Hepatocyte (in vitro differentiated cells): ENCODE measurements around the gene AEBP1. TPM values are rescaled to one million over a fixed set of nuclear protein-coding genes. Genes with fewer than 3 reads are reported as not detected.

Experiments
- DNase-seq: peaks from one replicate; pipeline ENCODE4 v3.0.0-alpha.2; 2016; ENCODE audit warnings: low spot score
- H2AFZ ChIP-seq: fragments of 200-600 bp; sonication (generic); 2 replicates; pipeline ENCODE4 v1.6.0; 2016; ENCODE audit warnings: antibody characterized with exemption, mild to moderate bottlenecking
- H3K27ac ChIP-seq: fragments of 200-600 bp; sonication (generic); 2 replicates; pipeline ENCODE4 v1.5.1; 2016; ENCODE audit warnings: mild to moderate bottlenecking
- H3K27me3 ChIP-seq: fragments of 200-600 bp; sonication (generic); 2 replicates; pipeline ENCODE4 v1.6.1; 2016
- H3K36me3 ChIP-seq: fragments of 200-600 bp; sonication (generic); replicated peaks from 2 replicates; pipeline ENCODE4 v1.5.1; 2016; ENCODE audit warnings: low read depth; ENCODE audit not compliant: insufficient read depth
- H3K4me1 ChIP-seq: fragments of 200-600 bp; sonication (generic); 2 replicates; pipeline ENCODE4 v1.5.1; 2016; ENCODE audit warnings: mild to moderate bottlenecking, moderate library complexity; ENCODE audit not compliant: insufficient read depth
- H3K4me2 ChIP-seq: fragments of 200-600 bp; sonication (generic); 2 replicates; pipeline ENCODE4 v1.6.0; 2016
- H3K4me3 ChIP-seq: fragments of 200-600 bp; sonication (generic); 2 replicates; pipeline ENCODE4 v1.5.1; 2016; ENCODE audit warnings: mild to moderate bottlenecking
- H3K79me2 ChIP-seq: fragments of 200-600 bp; sonication (generic); 2 replicates; pipeline ENCODE4 v1.6.0; 2017; ENCODE audit warnings: mild to moderate bottlenecking
- H3K9me2 ChIP-seq: fragments of 200-600 bp; sonication (generic); replicated peaks from 2 replicates; pipeline ENCODE4 v1.6.0; 2017; ENCODE audit warnings: mild to moderate bottlenecking; ENCODE audit not compliant: insufficient read depth
- H3K9me3 ChIP-seq: fragments of 200-600 bp; sonication (generic); 2 replicates; pipeline ENCODE4 v1.5.1; 2016; ENCODE audit warnings: low read depth, mild to moderate bottlenecking
- H4K20me1 ChIP-seq: fragments of 200-600 bp; sonication (generic); 2 replicates; pipeline ENCODE4 v1.6.0; 2016; ENCODE audit warnings: mild to moderate bottlenecking; ENCODE audit not compliant: insufficient read depth, poor library complexity, severe bottlenecking
- EZH2 ChIP-seq: fragments of 200-600 bp; sonication (generic); IDR thresholded peaks from 2 replicates; pipeline ENCODE4 v1.6.1; 2016; ENCODE audit warnings: antibody characterized with exemption, mild to moderate bottlenecking, borderline replicate concordance
- EZH2phosphoT487 ChIP-seq: fragments of 200-600 bp; sonication (generic); IDR thresholded peaks from one replicate; pipeline ENCODE4 v1.6.1; 2018; ENCODE audit warnings: antibody characterized with exemption, mild to moderate bottlenecking, low read depth, moderate library complexity; ENCODE audit not compliant: unreplicated experiment, severe bottlenecking
- WGBS: methylation state at CpG from one replicate; pipeline ENCODE4 v1.1.6; 2016; ENCODE audit warnings: low lambda C conversion rate; ENCODE audit errors: missing lambda C conversion rate; 5-methylcytosine and 5-hydroxymethylcytosine counted together
- polyA plus RNA-seq: library from polyadenylated mRNA; unstranded; fragments of >200 nt; fragmentation: Nextera tagmentation; extraction: Ambion mirVana; gene quantifications from 2 replicates; pipeline ENCODE4 v1.2.1, GENCODE V29; 2016
- total RNA-seq: library from RNA; depleted of rRNA; stranded (reverse); fragments of >200 nt; gene quantifications from 2 replicates; pipeline ENCODE4 v1.2.3, GENCODE V29; 2014
- TF ChIP-seq, protein P1 (sequence below): fragments of 200-600 bp; sonication (generic); IDR thresholded peaks from 2 replicates; pipeline ENCODE4 v1.5.1; 2016; ENCODE audit warnings: antibody characterized with exemption, mild to moderate bottlenecking; ENCODE audit not compliant: poor library complexity

The AEBP1 gene
- total and polyA plus RNA-seq, 2 experiments from 2014 or later = 26.7 to 108 TPM

DNA sequence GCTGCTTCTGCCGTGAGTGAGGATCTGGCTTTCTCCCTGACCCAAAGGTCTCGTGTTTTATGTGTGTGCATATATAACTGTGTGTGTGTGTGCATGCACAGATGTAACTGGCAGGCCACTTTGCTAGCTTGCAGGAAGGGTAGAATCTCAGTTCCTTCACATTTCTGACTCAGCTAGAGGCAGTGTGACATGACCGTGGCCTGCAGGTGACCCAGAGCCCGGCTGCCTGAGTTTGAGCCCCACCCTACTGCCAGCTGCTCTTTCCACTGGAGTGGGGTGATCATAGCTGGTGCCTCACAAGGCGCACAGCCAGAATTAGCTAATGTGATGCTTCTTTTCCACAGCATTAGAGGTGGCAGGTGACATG lies 46.3 kb downstream of the AEBP1 start:
- H4K20me1 ChIP-seq = no peaks in the 10 kb centered on the region
- no peak overlapping the region for H3K4me2 ChIP-seq
- 84% methylated on average over 5 of the region's 5 CpGs for WGBS
- TF ChIP-seq EZH2phosphoT487 (no peak), EZH2 (no peak)
- TF ChIP-seq, protein P1, sequence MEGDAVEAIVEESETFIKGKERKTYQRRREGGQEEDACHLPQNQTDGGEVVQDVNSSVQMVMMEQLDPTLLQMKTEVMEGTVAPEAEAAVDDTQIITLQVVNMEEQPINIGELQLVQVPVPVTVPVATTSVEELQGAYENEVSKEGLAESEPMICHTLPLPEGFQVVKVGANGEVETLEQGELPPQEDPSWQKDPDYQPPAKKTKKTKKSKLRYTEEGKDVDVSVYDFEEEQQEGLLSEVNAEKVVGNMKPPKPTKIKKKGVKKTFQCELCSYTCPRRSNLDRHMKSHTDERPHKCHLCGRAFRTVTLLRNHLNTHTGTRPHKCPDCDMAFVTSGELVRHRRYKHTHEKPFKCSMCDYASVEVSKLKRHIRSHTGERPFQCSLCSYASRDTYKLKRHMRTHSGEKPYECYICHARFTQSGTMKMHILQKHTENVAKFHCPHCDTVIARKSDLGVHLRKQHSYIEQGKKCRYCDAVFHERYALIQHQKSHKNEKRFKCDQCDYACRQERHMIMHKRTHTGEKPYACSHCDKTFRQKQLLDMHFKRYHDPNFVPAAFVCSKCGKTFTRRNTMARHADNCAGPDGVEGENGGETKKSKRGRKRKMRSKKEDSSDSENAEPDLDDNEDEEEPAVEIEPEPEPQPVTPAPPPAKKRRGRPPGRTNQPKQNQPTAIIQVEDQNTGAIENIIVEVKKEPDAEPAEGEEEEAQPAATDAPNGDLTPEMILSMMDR = no peak
- no peak overlapping the region for H3K4me3 ChIP-seq
- no peak overlapping the region for H2AFZ ChIP-seq
- no peaks in the 10 kb centered on the region for H3K9me3 ChIP-seq
- H3K27ac ChIP-seq = peak overlapping the region; percentile 48
- H3K9me2 ChIP-seq = no peaks in the 10 kb centered on the region
- no peaks in the 10 kb centered on the region for H3K79me2 ChIP-seq
- DNase-seq = no peak
- no peaks in the 10 kb centered on the region for H3K36me3 ChIP-seq
- peaks cover 14% of the 10 kb centered on the region for H3K27me3 ChIP-seq
- peaks cover 9% of the 10 kb centered on the region for H3K4me1 ChIP-seq

DNA sequence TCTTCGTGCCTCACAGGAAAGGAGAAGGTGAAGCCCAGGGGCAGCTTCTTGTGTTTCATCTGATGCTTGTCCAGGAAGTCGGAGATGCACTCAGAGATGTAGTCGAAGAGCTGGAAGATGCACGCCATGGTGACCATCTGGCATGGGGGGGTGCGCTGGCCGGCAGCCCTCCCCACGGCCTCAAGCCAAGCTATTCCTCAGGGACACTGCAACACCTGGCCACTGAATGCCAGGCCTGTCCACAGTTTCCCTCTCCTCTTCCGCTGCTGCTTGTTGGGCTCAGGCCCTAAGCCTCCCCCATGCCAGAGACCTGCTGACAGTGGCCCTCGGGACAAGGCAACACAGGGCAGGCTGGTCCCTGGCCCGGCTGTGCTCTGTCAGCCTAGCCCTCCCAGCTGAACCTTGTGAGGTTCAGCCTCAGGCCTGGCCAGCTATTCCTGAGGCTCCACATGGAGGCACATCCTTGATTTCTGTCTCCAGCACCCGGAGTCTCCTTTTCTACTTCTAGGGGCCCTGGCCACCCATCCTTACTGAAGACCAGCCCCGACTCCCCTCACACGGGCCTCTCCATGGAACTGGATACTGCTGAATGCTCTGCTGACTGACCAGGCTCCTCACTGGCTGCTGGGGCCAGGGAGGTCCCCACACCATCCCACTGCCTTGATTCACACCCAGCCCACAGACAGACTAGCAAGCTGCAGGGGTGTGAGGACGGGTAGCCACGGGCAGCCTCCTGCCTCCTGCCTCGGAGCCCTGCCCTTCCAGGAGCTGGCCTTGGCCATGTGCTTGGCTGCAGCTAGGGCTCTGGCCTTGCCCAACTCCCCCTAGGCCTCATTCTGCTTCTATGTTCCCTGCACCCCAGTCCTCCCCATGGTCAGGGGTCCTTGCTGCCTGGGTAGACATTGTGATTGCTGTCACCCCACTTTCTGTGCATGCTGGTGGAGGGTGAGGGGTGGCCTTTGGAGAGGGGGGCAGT lies 47.1 kb downstream of the AEBP1 start:
- Histone ChIP-seq H3K36me3 (no peaks in the 10 kb centered on the region), H3K27ac (peak overlapping the region; percentile 48), H3K9me2 (no peaks in the 10 kb centered on the region), H4K20me1 (no peaks in the 10 kb centered on the region), H3K9me3 (no peaks in the 10 kb centered on the region), H3K4me1 (peaks cover 7% of the 10 kb centered on the region), H3K27me3 (peaks cover 9% of the 10 kb centered on the region), H2AFZ (no peak overlapping the region), H3K4me2 (no peak overlapping the region), H3K4me3 (no peak overlapping the region), H3K79me2 (no peaks in the 10 kb centered on the region)
- WGBS = 93% methylated on average over 16 of the region's 16 CpGs
- no peak for DNase-seq
- no peak for TF ChIP-seq EZH2phosphoT487
- no peak for TF ChIP-seq EZH2
- TF ChIP-seq, protein P1 = no peak

GRCh38 chr7:44151956-44152355 lies 47.8 kb downstream of the AEBP1 start:
- WGBS = 93% methylated on average over 9 of the region's 9 CpGs
- Histone ChIP-seq H4K20me1 (no peaks in the 10 kb centered on the region), H3K9me3 (no peaks in the 10 kb centered on the region), H3K36me3 (no peaks in the 10 kb centered on the region), H3K79me2 (no peaks in the 10 kb centered on the region), H3K27me3 (peaks cover 2% of the 10 kb centered on the region), H3K4me2 (no peak overlapping the region), H3K9me2 (no peaks in the 10 kb centered on the region), H3K4me1 (peaks cover under 1% of the 10 kb centered on the region), H3K27ac (no peak overlapping the region), H2AFZ (no peak overlapping the region), H3K4me3 (no peak overlapping the region)
- DNase-seq = no peak
- TF ChIP-seq, protein P1 = no peak
- no peak for TF ChIP-seq EZH2phosphoT487
- TF ChIP-seq EZH2 = no peak
